Measurements from ENCODE around the gene SCPEP1.
"Not testable (repeated sequence)": the region's sequence is repeated elsewhere in the genome, so short reads cannot be mapped to it uniquely, and the experiment has no call there.

SCPEP1 gene

GRCh38 chr17:56977673-56978395 is at the start of gene SCPEP1:
SCPEP1 (plus strand) TSS chr17:56978131; CDS start chr17:56978160, 29 bp downstream.
- peak; percentile 92 for DNase-seq

DNA sequence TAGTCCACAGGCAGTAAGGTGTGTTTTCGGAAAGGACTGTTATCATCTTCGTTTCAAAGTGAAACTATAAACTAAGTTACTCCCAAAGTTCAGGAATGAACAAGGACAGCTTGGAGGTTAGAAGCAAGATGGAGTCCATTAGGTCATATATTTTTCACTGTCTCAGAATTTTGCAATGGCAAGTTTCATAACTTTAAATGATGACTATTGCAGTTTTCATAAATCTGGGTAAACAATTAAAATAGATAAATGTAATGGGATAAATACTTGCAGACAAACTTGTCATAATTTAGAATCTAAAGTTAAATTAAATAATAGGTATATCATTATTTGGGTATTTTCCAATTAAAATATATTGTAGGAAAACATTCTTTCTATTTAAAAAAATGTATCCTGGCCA is 49.3 kb upstream of the SCPEP1 start:
- DNase-seq: no peak

DNA sequence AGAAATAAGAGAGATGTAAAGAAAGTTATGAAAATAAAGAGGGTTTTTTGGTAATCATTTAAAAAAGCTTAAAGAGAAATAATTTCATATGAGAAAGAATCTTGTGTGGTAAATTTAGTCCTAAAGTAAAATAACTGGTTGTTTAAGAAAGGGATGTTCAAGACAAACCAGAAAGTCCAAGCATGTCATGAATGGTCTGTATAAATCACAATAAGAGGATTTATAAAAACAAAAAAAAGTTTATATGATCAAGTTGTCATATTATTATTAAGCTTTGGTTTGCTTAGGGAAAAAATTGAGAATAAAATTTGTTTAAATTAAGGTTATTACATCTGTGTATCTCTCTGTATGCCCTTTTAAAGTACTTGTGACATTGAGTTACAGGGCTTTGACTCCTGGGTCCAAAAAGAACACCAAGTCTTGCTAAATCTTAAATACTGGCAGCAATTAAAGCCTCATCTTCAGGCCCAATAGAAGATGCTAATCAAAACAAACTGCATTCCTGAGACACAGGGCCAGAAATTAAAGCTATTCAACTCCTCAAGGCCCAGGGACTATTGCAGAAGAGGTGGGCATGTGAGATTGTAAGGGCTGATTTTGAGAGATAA is 48.5 kb upstream of the SCPEP1 start:
- no peak for DNase-seq

DNA sequence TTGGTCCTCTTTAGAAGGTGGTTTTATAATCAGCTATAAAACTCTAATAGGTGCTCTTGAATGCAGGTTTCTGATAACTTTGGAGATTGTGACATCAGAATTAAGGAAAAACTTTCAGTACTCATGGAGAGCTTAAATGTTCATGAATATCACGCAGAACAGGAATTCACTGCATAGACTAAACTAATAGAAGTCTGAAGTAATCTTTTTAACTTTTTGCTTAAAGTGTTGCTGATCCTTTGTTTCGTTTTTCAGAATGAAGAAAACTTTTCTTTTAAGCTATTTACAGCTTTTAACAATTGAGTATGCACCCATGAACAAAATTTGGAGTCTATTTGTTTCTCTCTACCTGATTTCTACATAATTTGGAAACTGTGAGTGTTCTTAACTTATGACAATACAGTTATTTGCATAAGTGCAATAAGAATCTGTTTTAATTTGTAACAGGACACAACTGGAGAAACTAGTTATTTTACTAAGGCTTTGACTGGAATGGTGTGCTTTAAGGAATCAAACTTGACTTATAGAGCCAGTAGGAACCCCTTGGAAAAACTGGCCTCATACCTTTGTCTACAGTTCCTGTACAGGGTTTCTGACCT is 47.1 kb upstream of the SCPEP1 start:
- DNase-seq: no peak

- no peak for DNase-seq
Measured at GRCh38 chr17:56933151-56933745, 44.7 kb upstream of the SCPEP1 start.

GRCh38 chr17:56933868-56934267 is 44.1 kb upstream of the SCPEP1 start:
- DNase-seq: no peak

DNA sequence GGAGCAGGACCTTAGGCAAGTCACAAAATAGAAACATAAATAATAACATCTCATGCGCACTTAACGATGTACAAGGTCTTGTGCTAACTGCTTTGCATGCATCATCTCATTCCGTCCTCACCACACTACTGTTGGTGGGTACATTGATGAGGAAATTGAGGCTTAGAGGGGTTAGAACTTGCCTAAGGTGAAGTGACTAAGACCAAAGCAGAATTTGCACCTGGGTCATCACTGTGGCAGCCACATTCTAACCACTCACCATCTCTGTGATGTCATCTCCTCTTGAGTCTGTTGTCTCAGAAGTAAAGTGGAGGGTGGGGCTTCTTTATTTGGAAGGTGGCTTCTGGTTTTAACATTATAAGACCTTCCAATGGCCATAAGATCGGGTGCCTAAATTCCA is 43.7 kb upstream of the SCPEP1 start:
- DNase-seq: no peak

GRCh38 chr17:56935461-56935860 is 42.5 kb upstream of the SCPEP1 start:
- DNase-seq: no peak

DNA sequence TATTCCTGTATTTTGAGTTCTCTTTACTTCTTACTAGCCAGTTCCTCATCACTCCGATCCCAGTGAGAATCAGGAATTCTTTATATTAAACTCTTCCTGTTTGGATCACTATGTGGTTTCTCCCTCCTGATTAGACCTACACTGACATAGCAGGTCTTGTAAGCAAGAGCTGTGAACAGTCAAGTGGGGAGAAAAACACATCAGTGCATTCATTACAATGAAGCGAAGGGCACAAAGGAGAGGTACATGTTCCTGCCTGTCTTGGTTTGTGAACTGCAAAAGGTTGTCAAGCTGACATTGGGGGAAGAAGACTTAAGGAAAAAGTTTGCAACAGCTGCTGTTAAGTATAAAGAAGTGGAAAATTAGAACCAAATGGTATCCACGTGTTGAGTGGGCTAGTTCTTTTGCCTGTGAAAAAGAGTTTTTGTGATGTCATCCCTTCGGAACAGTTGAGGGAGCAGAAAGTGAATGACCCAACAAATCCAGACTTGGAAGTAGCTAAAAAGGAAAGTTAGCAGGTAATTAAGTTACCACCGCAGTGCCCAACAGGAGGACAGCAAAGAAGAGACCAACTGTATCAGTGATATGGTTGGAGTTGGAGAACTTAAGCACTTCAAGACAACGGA is 41.1 kb upstream of the SCPEP1 start:
- DNase-seq: no peak

DNA sequence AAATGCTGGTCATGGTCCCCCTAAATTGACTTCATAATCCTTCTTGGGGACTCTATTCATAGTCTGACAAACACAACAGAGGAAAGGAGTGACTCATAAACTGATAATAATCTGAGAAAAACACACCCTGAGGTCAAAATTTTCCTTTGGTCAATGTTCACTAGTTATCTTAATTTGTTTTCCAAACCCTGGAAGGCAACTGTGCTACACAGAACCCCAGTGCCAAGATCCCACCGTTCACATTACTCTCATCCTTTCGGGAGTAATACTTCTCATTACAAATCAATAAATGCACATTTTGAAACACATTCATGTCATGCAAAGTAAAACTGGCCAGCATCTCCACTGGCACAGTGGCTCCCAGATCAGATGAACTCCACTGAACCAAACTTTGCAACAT is 40.2 kb upstream of the SCPEP1 start:
- DNase-seq: no peak

DNA sequence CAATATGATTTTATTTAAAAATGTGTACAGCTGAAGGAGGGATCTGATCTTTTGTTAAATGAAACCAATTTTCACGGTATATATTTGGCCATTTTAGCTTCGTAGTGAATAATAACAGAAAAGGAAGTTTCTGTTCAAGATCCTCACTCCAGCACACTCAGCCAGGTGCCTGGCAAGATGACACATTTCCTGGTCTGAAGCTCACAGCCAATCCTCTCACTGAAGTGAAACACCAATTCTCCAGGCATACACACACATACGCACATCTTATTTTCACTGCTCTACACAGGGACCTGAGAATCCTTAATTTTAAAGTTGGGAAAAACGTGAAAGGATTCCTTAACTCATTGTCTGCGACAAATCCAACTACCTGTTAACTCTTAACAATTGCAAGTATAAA is 39.7 kb upstream of the SCPEP1 start:
- not testable (repeated sequence) for DNase-seq

DNA sequence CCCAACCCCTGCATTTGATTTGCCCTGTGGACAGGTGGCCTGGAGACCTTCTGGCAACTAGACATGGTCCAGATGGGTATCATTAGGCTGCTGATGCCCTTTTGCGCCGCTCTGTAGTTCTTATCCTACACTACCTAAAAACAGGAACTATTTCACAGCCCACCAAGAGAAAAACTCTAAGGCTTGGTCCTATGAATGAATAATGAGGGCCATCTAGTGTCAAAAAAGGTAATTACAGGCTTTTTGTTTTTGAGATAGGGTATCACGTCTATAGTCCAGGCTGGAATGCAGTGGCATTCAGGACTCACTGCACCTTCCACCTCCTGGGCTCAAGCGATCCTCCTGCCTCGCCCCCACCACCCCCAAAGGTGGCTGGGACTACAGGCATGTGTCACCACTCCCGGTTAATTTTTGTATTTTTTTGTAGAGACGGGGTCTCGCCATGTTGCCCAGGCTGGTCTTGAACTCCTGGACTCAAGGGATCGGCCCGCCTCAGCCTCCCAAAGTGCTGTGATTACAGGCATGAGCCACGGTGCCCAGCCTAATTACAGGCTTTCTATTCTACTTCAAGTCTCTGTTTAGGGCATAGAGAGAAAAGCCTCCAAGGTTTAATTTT is 38.0 kb upstream of the SCPEP1 start:
- DNase-seq: no peak

DNA sequence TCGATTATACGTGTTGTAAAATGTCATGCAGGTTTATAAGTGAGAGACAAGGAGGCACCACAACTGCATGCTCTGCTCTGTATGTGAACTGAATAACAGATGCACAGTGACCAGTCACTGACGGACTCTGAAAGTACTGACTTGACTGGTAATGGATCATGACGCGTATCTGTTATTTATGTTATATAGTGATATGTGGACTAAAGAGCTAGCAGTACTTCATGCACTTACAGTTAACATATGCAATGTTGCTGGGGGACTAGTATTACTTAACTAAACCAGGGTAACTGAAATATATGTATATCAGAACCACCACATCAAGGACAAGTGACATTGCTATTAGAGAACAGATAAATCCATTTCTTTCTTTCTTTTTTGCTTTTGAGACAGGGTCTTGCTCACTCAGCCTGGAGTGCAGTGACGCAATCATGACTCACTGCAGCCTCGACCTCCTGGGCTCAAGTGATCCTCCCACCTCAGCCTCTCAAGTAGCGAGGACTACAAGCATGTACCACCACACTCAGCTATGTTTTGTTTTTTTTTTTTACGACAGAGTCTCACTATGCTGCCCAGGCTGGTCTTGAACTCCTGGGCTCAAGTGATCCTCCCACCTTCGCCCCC is 34.3 kb upstream of the SCPEP1 start:
- DNase-seq: no peak

DNA sequence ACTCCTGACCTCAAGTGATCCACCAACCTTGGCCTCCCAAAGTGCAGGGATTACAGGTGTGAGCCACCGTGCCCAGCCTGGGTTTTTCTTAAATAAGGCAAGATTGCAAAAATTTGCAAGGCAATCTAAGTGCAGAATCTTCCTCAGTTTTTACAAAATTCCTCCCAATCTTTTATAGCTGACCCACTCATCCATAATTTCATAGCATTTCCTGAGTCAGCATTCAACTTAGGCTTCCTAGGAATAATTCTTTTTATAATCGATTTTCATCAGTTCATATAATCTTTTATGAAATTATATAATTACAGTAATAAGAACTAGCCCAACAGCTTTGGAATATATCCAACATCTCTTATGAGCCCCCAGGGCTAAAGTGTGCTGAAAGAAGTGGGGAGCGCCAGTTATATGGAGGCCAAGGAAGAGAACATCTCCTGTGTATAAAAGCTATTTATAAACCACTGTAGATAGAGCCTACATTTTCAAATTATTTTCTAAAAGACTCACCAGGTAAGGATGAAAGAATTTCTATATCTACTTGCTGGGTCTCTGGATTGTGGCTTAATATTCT is 31.9 kb upstream of the SCPEP1 start:
- DNase-seq: no peak

GRCh38 chr17:56947741-56948140 is 30.2 kb upstream of the SCPEP1 start:
- DNase-seq: no peak

DNA sequence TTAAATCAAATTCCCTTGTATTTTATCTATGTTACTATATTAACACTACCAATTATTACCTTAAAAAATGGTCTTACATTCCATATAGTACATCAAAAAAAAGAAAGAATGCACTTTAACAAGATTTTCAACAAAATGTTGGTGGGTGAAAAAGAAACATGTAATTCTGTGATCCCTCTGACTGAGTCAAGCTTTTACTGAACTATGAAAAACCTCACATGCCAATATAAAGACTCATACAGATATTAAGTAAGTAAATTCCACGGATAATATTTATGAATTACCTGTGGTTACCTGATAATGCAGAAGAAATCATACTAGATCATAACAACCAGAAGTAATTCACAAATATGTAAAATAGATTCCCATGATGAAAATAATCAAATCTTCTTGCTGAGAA is 29.4 kb upstream of the SCPEP1 start:
- DNase-seq: no peak

GRCh38 chr17:56949595-56949994 is 28.3 kb upstream of the SCPEP1 start:
- DNase-seq: no peak

DNA sequence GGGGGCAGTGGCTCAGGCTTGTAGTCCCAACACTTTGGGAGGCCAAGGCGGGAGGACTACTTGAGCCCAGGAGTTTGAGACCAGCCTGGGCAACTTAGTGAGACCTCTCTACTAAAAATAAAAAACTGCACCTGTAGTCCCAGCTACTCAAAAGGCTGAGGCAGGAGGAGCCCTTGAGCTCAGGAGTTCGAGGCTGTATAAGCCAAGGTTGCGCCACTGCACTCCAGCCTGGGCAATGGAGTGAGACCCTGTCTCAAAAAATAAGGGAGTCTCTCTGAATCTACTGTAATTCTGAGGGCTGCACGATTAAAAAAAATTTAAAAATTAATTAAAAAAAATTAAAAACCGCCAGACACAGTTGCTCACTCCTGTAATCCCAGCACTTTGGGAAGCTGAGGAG is 20.9 kb upstream of the SCPEP1 start:
- DNase-seq: no peak

DNA sequence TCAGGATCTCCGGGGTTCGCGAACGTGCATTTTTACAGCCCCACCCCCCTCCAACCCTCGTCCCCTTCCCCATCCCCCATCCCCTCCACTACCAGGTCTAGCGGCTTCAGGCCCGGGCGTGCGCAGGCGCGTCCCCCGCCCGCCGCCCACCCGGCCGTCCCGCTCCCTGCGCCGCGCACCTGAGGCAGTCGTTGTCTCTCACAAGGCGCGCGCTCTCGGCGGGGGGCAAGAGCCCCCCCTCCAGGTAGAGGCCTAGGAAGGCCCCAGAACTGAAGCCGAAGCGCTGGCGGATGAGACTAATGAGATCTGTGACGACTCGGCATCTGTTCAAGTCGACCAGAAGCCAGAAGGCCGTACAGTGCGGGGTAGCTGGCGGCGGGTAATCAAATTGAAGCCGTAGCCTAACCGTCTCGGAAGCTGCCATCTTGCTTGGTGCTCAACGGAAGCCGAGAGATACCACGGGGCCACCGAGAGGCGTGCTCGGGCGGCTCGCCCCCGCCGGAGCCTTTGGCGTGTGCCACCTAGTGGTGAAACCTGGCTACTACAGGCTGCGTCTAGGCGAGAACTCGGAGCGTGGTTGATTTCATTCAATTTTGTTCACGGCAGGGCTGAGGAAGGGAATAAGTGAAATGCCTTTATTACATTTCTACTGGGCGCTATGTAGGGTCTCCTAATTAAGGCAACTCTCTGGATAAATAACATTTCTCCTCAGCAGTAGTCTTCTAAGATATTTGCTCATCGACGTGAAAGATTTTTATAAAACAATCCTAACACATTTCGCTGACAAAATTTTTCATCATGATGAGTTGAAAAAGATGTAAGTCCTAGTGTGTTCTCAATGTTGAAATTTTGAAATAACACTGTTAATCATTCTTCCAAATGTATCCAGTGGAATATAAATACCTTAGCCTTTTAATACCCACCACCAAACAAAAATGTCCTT is 17.1 kb upstream of the SCPEP1 start, which contains the start of gene COIL:
COIL (minus strand) TSS at position 455 of the 943 bp plus-strand sequence; CDS start at position 424, 31 bp downstream.
- peak; percentile 93 for DNase-seq

DNA sequence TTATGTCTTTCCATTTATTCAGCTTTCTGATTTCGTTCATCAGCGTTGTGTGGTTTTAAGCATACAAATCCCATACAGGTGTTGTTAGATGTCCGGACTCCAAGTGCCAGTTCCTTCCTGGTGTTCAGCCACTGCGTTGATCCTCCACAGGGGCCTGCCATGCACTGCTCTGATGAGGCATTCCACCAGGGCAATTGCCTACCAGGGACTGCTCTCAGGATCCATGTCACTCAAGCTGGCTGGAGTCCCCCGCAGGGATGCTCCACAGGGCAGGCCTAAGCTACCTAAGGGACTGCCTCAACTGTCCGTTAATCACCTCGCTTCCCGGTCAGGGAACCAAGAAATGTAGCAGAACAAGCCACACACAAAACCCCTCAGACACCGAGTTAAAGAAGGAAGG is 12.7 kb upstream of the SCPEP1 start:
- not testable (repeated sequence) for DNase-seq

- not testable (repeated sequence) for DNase-seq
Measured at GRCh38 chr17:56965681-56966080, 12.2 kb upstream of the SCPEP1 start.

Data from right hindlimb (tissue), 1 donor.